OCI-LY1 (cell line): ENCODE results near the gene UNC5CL.

Experiments
- CTCF ChIP-seq: fragments of 200-600 bp; sonication (generic), shearing (Covaris generic); IDR thresholded peaks from 2 replicates; pipeline ENCODE4 v1.5.1; 2017; ENCODE audit warnings: mild to moderate bottlenecking, antibody characterized with exemption, low read length, moderate library complexity, mixed read lengths
- EZH2 ChIP-seq: fragments of 200-600 bp; sonication (generic), shearing (Covaris generic); IDR thresholded peaks from 2 replicates; pipeline ENCODE4 v1.8.0; 2017; ENCODE audit warnings: borderline replicate concordance, mixed run types, mild to moderate bottlenecking, antibody characterized with exemption, low read length, moderate library complexity, mixed read lengths

- TF ChIP-seq CTCF (peak; percentile 92), EZH2 (no peak)
Observed at GRCh38 chr6:41039060-41039998, at the start of gene UNC5CL.
